HG03571 (cell line): ENCODE data around the gene DPY19L2.
"Not testable (repeated sequence)": the region's sequence is repeated elsewhere in the genome, so short reads cannot be mapped to it uniquely, and the experiment has no call there.

Experiments used
- ATAC-seq: cut with Tn5 transposase; IDR thresholded peaks from one replicate; pipeline ENCODE4 v1.9.1; 2021; ENCODE audit not compliant: unreplicated experiment

DPY19L2 gene

GRCh38 chr12:63668028-63668799 lies at the start of gene DPY19L2:
TSS of gene DPY19L2 (minus strand) at chr12:63668493. CDS start at chr12:63668393, 100 bp downstream.
- ATAC-seq: peak; percentile 59

- ATAC-seq: not testable (repeated sequence)
These were observed 48.6 kb upstream of the DPY19L2 start for GRCh38 chr12:63716891-63717290.

GRCh38 chr12:63715107-63715625 lies 46.9 kb upstream of the DPY19L2 start:
- not testable (repeated sequence) for ATAC-seq

- not testable (repeated sequence) for ATAC-seq
These were observed 46.1 kb upstream of the DPY19L2 start for GRCh38 chr12:63714409-63714808.

GRCh38 chr12:63713681-63714075 lies 45.4 kb upstream of the DPY19L2 start:
- not testable (repeated sequence) for ATAC-seq

GRCh38 chr12:63712979-63713680 lies 44.8 kb upstream of the DPY19L2 start:
- ATAC-seq: not testable (repeated sequence)

- not testable (repeated sequence) for ATAC-seq
These were observed 44.2 kb upstream of the DPY19L2 start for GRCh38 chr12:63712376-63712974.

- ATAC-seq: not testable (repeated sequence)
These were observed 43.0 kb upstream of the DPY19L2 start for GRCh38 chr12:63711339-63711738.

GRCh38 chr12:63706336-63706735 lies 38.0 kb upstream of the DPY19L2 start:
- ATAC-seq: no peak

GRCh38 chr12:63699678-63700382 lies 31.5 kb upstream of the DPY19L2 start:
- ATAC-seq: not testable (repeated sequence)

GRCh38 chr12:63699011-63699410 lies 30.7 kb upstream of the DPY19L2 start:
- ATAC-seq: not testable (repeated sequence)

- ATAC-seq: not testable (repeated sequence)
These were observed 22.5 kb upstream of the DPY19L2 start for GRCh38 chr12:63690837-63691236.

- not testable (repeated sequence) for ATAC-seq
These were observed 20.8 kb upstream of the DPY19L2 start for GRCh38 chr12:63689141-63689540.

- not testable (repeated sequence) for ATAC-seq
These were observed 18.3 kb upstream of the DPY19L2 start for GRCh38 chr12:63686623-63687022.

GRCh38 chr12:63685789-63686188 lies 17.5 kb upstream of the DPY19L2 start:
- not testable (repeated sequence) for ATAC-seq

GRCh38 chr12:63682617-63683016 lies 14.3 kb upstream of the DPY19L2 start:
- not testable (repeated sequence) for ATAC-seq

- not testable (repeated sequence) for ATAC-seq
These were observed 12.5 kb upstream of the DPY19L2 start for GRCh38 chr12:63680758-63681157.

GRCh38 chr12:63672550-63672949 lies 4.3 kb upstream of the DPY19L2 start:
- not testable (repeated sequence) for ATAC-seq

- not testable (repeated sequence) for ATAC-seq
These were observed 1.6 kb upstream of the DPY19L2 start for GRCh38 chr12:63669936-63670335.

GRCh38 chr12:63669427-63669826 lies 1.1 kb upstream of the DPY19L2 start:
- not testable (repeated sequence) for ATAC-seq
